Sigmoid colon (tissue), 4 donors: ENCODE data around the gene RASL10A.

Source experiments
- CTCF ChIP-seq, 4 experiments: fragments of 450-650 bp in 3 of 4; fragments of 200-600 bp in 1 of 4; IDR thresholded peaks; one replicate each; pipeline ENCODE4 v1.5.1; 2016 to 2019; ENCODE audit warnings: antibody characterized with exemption in 4 of 4, mild to moderate bottlenecking in 3 of 4, moderate library complexity in 2 of 4
- EP300 ChIP-seq, 4 donors: sonication (generic); formaldehyde crosslinking; IDR thresholded peaks; one replicate each; pipeline ENCODE4 v1.6.1; 2017; ENCODE audit warnings: antibody characterized with exemption in 4 of 4
- POLR2A ChIP-seq, 2 donors: fragments of 450-650 bp; IDR thresholded peaks; one replicate each; pipeline ENCODE4 v1.6.1; 2016; ENCODE audit warnings: antibody characterized with exemption in 2 of 2, mild to moderate bottlenecking in 2 of 2, moderate library complexity in 2 of 2
- POLR2AphosphoS5 ChIP-seq, 4 donors: sonication (generic); formaldehyde crosslinking; IDR thresholded peaks; one replicate each; pipeline ENCODE4 v1.6.1; 2017; ENCODE audit warnings: antibody characterized with exemption in 4 of 4

GRCh38 chr22:29348956-29349355, 33.5 kb upstream of the RASL10A start:
- TF ChIP-seq POLR2AphosphoS5 (IDR thresholded peaks at IDR 0.05) (no peak), CTCF (IDR thresholded peaks at IDR 0.05) (no peak), POLR2A (IDR thresholded peaks at IDR 0.05) (no peak), EP300 (IDR thresholded peaks at IDR 0.05) (no peak)
